PC-9 (cell line): Measurements from ENCODE around the gene C10orf71. TPM values are rescaled to one million over a fixed set of nuclear protein-coding genes. Genes with fewer than 3 reads are reported as not detected.

Source experiments
- BruUV-seq: library from RNA; stranded (reverse); fragments of 400-500 nt; replicated peaks from 2 replicates; lab custom pipeline; 2021; lab: Mats Ljungman, UMichigan
- CTCF ChIA-PET: fragments of 300-600 bp; sonication (Branson Sonifier 250); formaldehyde crosslinking; loops from one replicate; lab custom pipeline; 2022; ENCODE audit warnings: antibody characterized with exemption; lab: Charles Lee
- POLR2A ChIA-PET: fragments of 300-600 bp; sonication (Branson Sonifier 250); formaldehyde crosslinking; loops from one replicate; lab custom pipeline; 2022; ENCODE audit warnings: antibody characterized with exemption; ENCODE audit not compliant: unreplicated experiment; lab: Charles Lee
- DNase-seq, 2 experiments: peaks; one replicate each; pipeline versions ENCODE4 v3.0.0 to v3.0.0-alpha.2; 2015 to 2022; ENCODE audit warnings: mixed read lengths in 1 of 2
- H2AFZ ChIP-seq: fragments of 200-600 bp; sonication (generic); 2 replicates; pipeline ENCODE4 v1.8.1; 2017; ENCODE audit warnings: antibody characterized with exemption
- H3F3A ChIP-seq: fragments of 200-600 bp; sonication (generic); 2 replicates; pipeline ENCODE4 v1.8.1; 2017; ENCODE audit warnings: antibody characterized with exemption, mild to moderate bottlenecking, low read depth; ENCODE audit not compliant: insufficient read depth
- H3K27ac ChIP-seq: fragments of 200-600 bp; sonication (generic); 2 replicates; pipeline ENCODE4 v1.6.1; 2016; ENCODE audit warnings: mixed run types
- H3K27me3 ChIP-seq: fragments of 200-600 bp; sonication (generic); 2 replicates; pipeline ENCODE4 v1.6.1; 2016; ENCODE audit warnings: low read depth, mixed run types; ENCODE audit not compliant: insufficient read depth
- H3K36me3 ChIP-seq: fragments of 200-600 bp; sonication (generic); 2 replicates; pipeline ENCODE4 v1.6.1; 2016; ENCODE audit warnings: low read depth, mixed run types
- H3K4me1 ChIP-seq: fragments of 200-600 bp; sonication (generic); replicated peaks from 2 replicates; pipeline ENCODE4 v1.6.1; 2016; ENCODE audit warnings: mixed run types; ENCODE audit not compliant: insufficient read depth
- H3K4me2 ChIP-seq: fragments of 200-600 bp; sonication (generic); 2 replicates; pipeline ENCODE4 v1.6.1; 2017; ENCODE audit warnings: mixed run types
- H3K4me3 ChIP-seq: fragments of 200-600 bp; sonication (generic); 2 replicates; pipeline ENCODE4 v1.6.1; 2016; ENCODE audit warnings: mixed run types
- H3K79me2 ChIP-seq: fragments of 200-600 bp; sonication (generic); 2 replicates; pipeline ENCODE4 v1.6.1; 2017; ENCODE audit warnings: low read depth, mixed run types
- H3K9me2 ChIP-seq: fragments of 200-600 bp; sonication (generic); 2 replicates; pipeline ENCODE4 v1.8.1; 2017; ENCODE audit warnings: mild to moderate bottlenecking; ENCODE audit not compliant: insufficient read depth
- H3K9me3 ChIP-seq: fragments of 200-600 bp; sonication (generic); 2 replicates; pipeline ENCODE4 v1.8.1; 2016; ENCODE audit warnings: low read depth; ENCODE audit not compliant: insufficient read depth
- H4K20me1 ChIP-seq: fragments of 200-600 bp; sonication (generic); 2 replicates; pipeline ENCODE4 v1.8.1; 2017; ENCODE audit not compliant: insufficient read depth
- CTCF ChIP-seq: fragments of 200-600 bp; sonication (generic); conservative IDR thresholded peaks from 2 replicates; pipeline ENCODE4 v1.6.1; 2017; ENCODE audit warnings: mixed run types, antibody characterized with exemption, mild to moderate bottlenecking, moderate library complexity
- EZH2 ChIP-seq: fragments of 200-600 bp; sonication (generic); IDR thresholded peaks from 2 replicates; pipeline ENCODE4 v1.8.0; 2017; ENCODE audit warnings: antibody characterized with exemption, low read depth
- intact Hi-C: fragments of 100-400 bp; cut with micrococcal nuclease; formaldehyde crosslinking; loops from one replicate; pipeline ENCODE4 v1.10.0; 2022; ENCODE audit not compliant: unreplicated experiment
- total RNA-seq: library from RNA; stranded (reverse); gene quantifications from 2 replicates; pipeline ENCODE4 v1.2.3, GENCODE V29; 2021

Gene C10orf71
- total RNA-seq, 1 experiment from 2014 or later, result not detected

GRCh38 chr10:49367600-49367999 is 68.6 kb downstream of the C10orf71 start:
- Histone ChIP-seq H3K4me1 (no peaks in the 10 kb centered on the region), H3K79me2 (no peaks in the 10 kb centered on the region), H3K27ac (no peak overlapping the region), H3K27me3 (peaks cover 40% of the 10 kb centered on the region), H3K36me3 (no peaks in the 10 kb centered on the region), H2AFZ (no peak overlapping the region), H3F3A (no peaks in the 10 kb centered on the region), H4K20me1 (no peaks in the 10 kb centered on the region), H3K4me2 (no peak overlapping the region), H3K9me3 (no peaks in the 10 kb centered on the region), H3K4me3 (no peak overlapping the region), H3K9me2 (no peaks in the 10 kb centered on the region)
- POLR2A ChIA-PET, result no interaction called here
- CTCF ChIA-PET, result no interaction called here
- no peak for DNase-seq
- BruUV-seq, result no TSS peak
- intact Hi-C loops, result no loop called here
- no peak for TF ChIP-seq EZH2
- TF ChIP-seq CTCF, result no peak

- no peak overlapping the region for H3K27ac ChIP-seq
- no peaks in the 10 kb centered on the region for H3K36me3 ChIP-seq
- DNase-seq, result no peak
- H2AFZ ChIP-seq, result no peak overlapping the region
- TF ChIP-seq CTCF (no peak), EZH2 (no peak)
- BruUV-seq, result no TSS peak
- POLR2A ChIA-PET, result no interaction called here
- CTCF ChIA-PET, result no interaction called here
- no peaks in the 10 kb centered on the region for H3F3A ChIP-seq
- H3K4me3 ChIP-seq, result no peak overlapping the region
- H4K20me1 ChIP-seq, result no peaks in the 10 kb centered on the region
- no peaks in the 10 kb centered on the region for H3K79me2 ChIP-seq
- H3K9me2 ChIP-seq, result no peaks in the 10 kb centered on the region; the same call in 1 of the 2 replicates
- H3K4me1 ChIP-seq, result no peaks in the 10 kb centered on the region
- intact Hi-C loops, result no loop called here
- peaks cover 33% of the 10 kb centered on the region for H3K27me3 ChIP-seq
- H3K9me3 ChIP-seq, result no peaks in the 10 kb centered on the region
- H3K4me2 ChIP-seq, result no peak overlapping the region
Measured at GRCh38 chr10:49368256-49368655, 69.3 kb downstream of the C10orf71 start.

GRCh38 chr10:49369216-49370162 is 70.5 kb downstream of the C10orf71 start:
- no peak for DNase-seq
- H2AFZ ChIP-seq, result no peak overlapping the region
- POLR2A ChIA-PET, result no interaction called here
- intact Hi-C loops, result no loop called here
- no peaks in the 10 kb centered on the region for H3F3A ChIP-seq
- no peak overlapping the region for H3K27ac ChIP-seq
- CTCF ChIA-PET, result no interaction called here
- no peaks in the 10 kb centered on the region for H3K36me3 ChIP-seq
- no peaks in the 10 kb centered on the region; the same call in 1 of the 2 replicates for H3K9me2 ChIP-seq
- no peaks in the 10 kb centered on the region for H3K79me2 ChIP-seq
- no peak overlapping the region for H3K4me3 ChIP-seq
- no peaks in the 10 kb centered on the region for H4K20me1 ChIP-seq
- TF ChIP-seq EZH2 (no peak), CTCF (no peak)
- no peaks in the 10 kb centered on the region for H3K4me1 ChIP-seq
- no peak overlapping the region for H3K4me2 ChIP-seq
- no peaks in the 10 kb centered on the region for H3K9me3 ChIP-seq
- peaks cover 23% of the 10 kb centered on the region for H3K27me3 ChIP-seq
- BruUV-seq, result no TSS peak
